WTC11 (cell line): ENCODE measurements around the gene APBA3. TPM values are rescaled to one million over a fixed set of nuclear protein-coding genes. Genes with fewer than 3 reads are reported as not detected.

Experiments used
- ATAC-seq: fragments of 200-7000 bp; cut with Tn5 transposase; 2 replicates; pipeline ENCODE4 v1.10.0; 2021; ENCODE audit warnings: mild to moderate bottlenecking, moderate library complexity
- CTCF ChIA-PET: fragments of 300-600 bp; sonication (Branson Sonifier 250); formaldehyde crosslinking; loops from one replicate; lab custom pipeline; 2021; ENCODE audit warnings: antibody characterized with exemption; lab: Charles Lee
- POLR2A ChIA-PET: fragments of 350-600 bp; sonication (Branson Sonifier 250); formaldehyde crosslinking; loops from one replicate; lab custom pipeline; 2021; ENCODE audit warnings: antibody characterized with exemption; lab: Charles Lee
- DNase-seq: peaks from one replicate; pipeline ENCODE4 v3.0.0; 2021; ENCODE audit warnings: low spot score
- H3K27ac Mint-ChIP-seq: 2 replicates; pipeline ENCODE4 v1.8.0; 2021; ENCODE audit warnings: mixed read lengths
- H3K27me3 Mint-ChIP-seq: 2 replicates; pipeline ENCODE4 v1.8.0; 2021; ENCODE audit warnings: low read depth, mild to moderate bottlenecking, moderate library complexity, mixed read lengths
- H3K36me3 Mint-ChIP-seq: 2 replicates; pipeline ENCODE4 v1.8.0; 2021; ENCODE audit warnings: mixed read lengths
- H3K4me1 Mint-ChIP-seq: 2 replicates; pipeline ENCODE4 v1.8.0; 2022; ENCODE audit warnings: mixed read lengths
- H3K4me3 Mint-ChIP-seq: 2 replicates; pipeline ENCODE4 v1.8.0; 2021; ENCODE audit warnings: mild to moderate bottlenecking, moderate library complexity, mixed read lengths
- H3K9me3 Mint-ChIP-seq: 2 replicates; pipeline ENCODE4 v1.8.0; 2021; ENCODE audit warnings: mixed read lengths
- ATF2 ChIP-seq: sonication (generic); formaldehyde crosslinking; IDR thresholded peaks from 2 replicates; pipeline ENCODE4 v1.8.1; 2022; ENCODE audit warnings: low read depth, missing genetic modification reagents, borderline replicate concordance
- CDX4 ChIP-seq: fragments of 250-450 bp; sonication (Bioruptor Pico); IDR thresholded peaks from 2 replicates; pipeline ENCODE4 v1.9.0; 2021; ENCODE audit warnings: moderate library complexity, mild to moderate bottlenecking, inconsistent platforms, borderline replicate concordance
- CTCF ChIP-seq: fragments of 200-600 bp; IDR thresholded peaks from 2 replicates; pipeline ENCODE4 v1.8.0; 2022; ENCODE audit warnings: antibody characterized with exemption
- E2F1 ChIP-seq: sonication (generic); formaldehyde crosslinking; IDR thresholded peaks from 2 replicates; pipeline ENCODE4 v1.8.0; 2022; ENCODE audit warnings: mild to moderate bottlenecking, missing genetic modification reagents
- ETV6 ChIP-seq: sonication (generic); formaldehyde crosslinking; IDR thresholded peaks from 2 replicates; pipeline ENCODE4 v1.8.1; 2022; ENCODE audit warnings: mild to moderate bottlenecking, missing genetic modification reagents
- HMGXB4 ChIP-seq: sonication (generic); formaldehyde crosslinking; IDR thresholded peaks from 2 replicates; pipeline ENCODE4 v1.8.1; 2023; ENCODE audit warnings: mild to moderate bottlenecking, moderate library complexity, missing genetic modification reagents
- MAX ChIP-seq: sonication (generic); formaldehyde crosslinking; IDR thresholded peaks from 2 replicates; pipeline ENCODE4 v1.8.0; 2022; ENCODE audit warnings: mild to moderate bottlenecking, missing genetic modification reagents
- NR3C1 ChIP-seq: sonication (generic); formaldehyde crosslinking; conservative IDR thresholded peaks from 2 replicates; pipeline ENCODE4 v1.8.1; 2023; ENCODE audit warnings: low read depth, mild to moderate bottlenecking, missing genetic modification reagents
- SOX15 ChIP-seq: fragments of 250-450 bp; sonication (Bioruptor Pico); IDR thresholded peaks from 2 replicates; pipeline ENCODE4 v1.9.0; 2021; ENCODE audit warnings: mild to moderate bottlenecking
- USF1 ChIP-seq: sonication (generic); formaldehyde crosslinking; IDR thresholded peaks from 2 replicates; pipeline ENCODE4 v1.8.0; 2022; ENCODE audit warnings: mild to moderate bottlenecking, missing genetic modification reagents
- USF2 ChIP-seq: sonication (generic); formaldehyde crosslinking; IDR thresholded peaks from 2 replicates; pipeline ENCODE4 v1.8.1; 2023; ENCODE audit warnings: mild to moderate bottlenecking, missing genetic modification reagents, moderate library complexity
- ZMAT4 ChIP-seq: fragments of 250-450 bp; sonication (Bioruptor Pico); IDR thresholded peaks from 2 replicates; pipeline ENCODE4 v1.9.0; 2021; ENCODE audit warnings: mild to moderate bottlenecking
- ZNF281 ChIP-seq: sonication (generic); formaldehyde crosslinking; IDR thresholded peaks from 2 replicates; pipeline ENCODE4 v1.8.0; 2023; ENCODE audit warnings: mild to moderate bottlenecking, missing genetic modification reagents
- ZSCAN18 ChIP-seq: fragments of 250-450 bp; sonication (Bioruptor Pico); IDR thresholded peaks from 2 replicates; pipeline ENCODE4 v2.1.2; 2022; ENCODE audit warnings: mild to moderate bottlenecking, moderate library complexity
- total RNA-seq: library from RNA; stranded (reverse); gene quantifications from 3 replicates; pipeline ENCODE4 v1.2.3, GENCODE V29; 2021

Gene APBA3
- total RNA-seq, 1 experiment from 2014 or later, result 27.5 TPM

GRCh38 chr19:3783660-3784584 is 22.4 kb upstream of the APBA3 start:
- no peak for TF ChIP-seq ZSCAN18 (CRISPR knock-in tag)
- peak; percentile 73; the same call in 1 of the 2 replicates for TF ChIP-seq USF1 (CRISPR knock-in tag)
- TF ChIP-seq NR3C1 (CRISPR knock-in tag), result no peak
- 0 out of 2 replicates have a peak, but pooled peaks have one; percentile 30 for TF ChIP-seq HMGXB4
- peak; percentile 66 for TF ChIP-seq CTCF
- peak; percentile 62; the same call in 1 of the 2 replicates for TF ChIP-seq ZNF281 (CRISPR knock-in tag)
- TF ChIP-seq MAX, result peak; percentile 91
- TF ChIP-seq ZMAT4, result no peak
- TF ChIP-seq E2F1 (CRISPR knock-in tag), result 0 out of 2 replicates have a peak, but pooled peaks have one; percentile 29
- TF ChIP-seq CDX4, result no peak
- peak; percentile 76 for TF ChIP-seq USF2 (CRISPR knock-in tag)
- TF ChIP-seq ATF2 (CRISPR knock-in tag), result no peak
- 0 out of 2 replicates have a peak, but pooled peaks have one; percentile 25 for TF ChIP-seq ETV6 (CRISPR knock-in tag)
- TF ChIP-seq SOX15, result no peak
- TF ChIP-seq, all 79 proteins: peak for 8
- Mint-ChIP-seq H3K36me3 (peaks cover 21% of the 10 kb centered on the region), H3K27ac (no peak overlapping the region), H3K4me3 (peak overlapping the region; percentile 75), H3K27me3 (peaks cover 17% of the 10 kb centered on the region), H3K4me1 (peaks cover 7% of the 10 kb centered on the region), H3K9me3 (peaks cover 18% of the 10 kb centered on the region)
- ChIA-PET CTCF (interaction anchor here (0.7 to 2.7 kb wide), 18 partner anchors 9 to 204 kb away, joined by 3 to 17 read pairs (median 6); partner anchors contain the start of genes APBA3, DAPK3, MRPL54 and RAX2), POLR2A (no interaction called here)
- DNase-seq (peak; percentile 75), ATAC-seq (peak; percentile 80)
